Thyroid gland (tissue), 4 donors: ENCODE measurements around the gene ERI2. TPM values are rescaled to one million over a fixed set of nuclear protein-coding genes. Genes with fewer than 3 reads are reported as not detected.

Experiments
- DNase-seq, 2 donors: peaks; one replicate each; pipeline ENCODE4 v3.0.0-alpha.2; 2019
- H3K27ac ChIP-seq, 3 donors: fragments of 200-600 bp; sonication (generic); 1 replicate in 2 of 3; 2 replicates in 1 of 3; pipeline ENCODE4 v1.5.1; 2016 to 2019; ENCODE audit warnings: mild to moderate bottlenecking in 1 of 3, moderate library complexity in 1 of 3
- H3K27me3 ChIP-seq: fragments of 200-600 bp; sonication (generic); one replicate; pipeline ENCODE4 v1.5.1; 2019
- H3K36me3 ChIP-seq, 2 donors: fragments of 200-600 bp; sonication (generic); one replicate each; pipeline ENCODE4 v1.5.1; 2016 to 2019
- H3K4me1 ChIP-seq, 2 donors: fragments of 200-600 bp; sonication (generic); one replicate each; pipeline ENCODE4 v1.5.1; 2017 to 2019
- H3K4me3 ChIP-seq, 3 donors: fragments of 200-600 bp; sonication (generic); replicated peaks in 1 of 3; 1 replicate in 2 of 3; 2 replicates in 1 of 3; pipeline ENCODE4 v1.5.1; 2016; ENCODE audit warnings: mild to moderate bottlenecking in 1 of 3
- H3K9me3 ChIP-seq: fragments of 200-600 bp; sonication (generic); one replicate; pipeline ENCODE4 v1.5.1; 2017
- POLR2A ChIP-seq, 2 donors: fragments of 450-650 bp; IDR thresholded peaks; one replicate each; pipeline ENCODE4 v1.6.1; 2017; ENCODE audit warnings: antibody characterized with exemption in 2 of 2, mild to moderate bottlenecking in 2 of 2, moderate library complexity in 1 of 2
- WGBS, 2 donors: methylation state at CpG; one replicate each; pipeline ENCODE4 v1.1.5; 2017; 5-methylcytosine and 5-hydroxymethylcytosine counted together
- intact Hi-C: fragments of 100-400 bp; cut with DNase I; formaldehyde crosslinking; loops from one replicate; pipeline ENCODE4 v1.15.1; 2023
- total RNA-seq, 4 donors: library from RNA; depleted of rRNA; stranded (reverse); fragments of >200 nt; gene quantifications; one replicate each; pipeline ENCODE4 v1.2.3, GENCODE V29; 2016
- TF ChIP-seq, protein P1 (sequence below), 6 experiments: fragments of 200-600 bp in 3 of 6; fragments of 450-650 bp in 3 of 6; sonication (generic) in 3 of 6; IDR thresholded peaks; one replicate each; pipeline ENCODE4 v1.5.1; 2016 to 2019; ENCODE audit warnings: antibody characterized with exemption in 6 of 6, mild to moderate bottlenecking in 2 of 6, inconsistent platforms in 1 of 6, moderate library complexity in 1 of 6

The ERI2 gene
- total RNA-seq, 4 donors from 2014 or later: 22.2 to 31.4 (median 25.3) TPM

DNA sequence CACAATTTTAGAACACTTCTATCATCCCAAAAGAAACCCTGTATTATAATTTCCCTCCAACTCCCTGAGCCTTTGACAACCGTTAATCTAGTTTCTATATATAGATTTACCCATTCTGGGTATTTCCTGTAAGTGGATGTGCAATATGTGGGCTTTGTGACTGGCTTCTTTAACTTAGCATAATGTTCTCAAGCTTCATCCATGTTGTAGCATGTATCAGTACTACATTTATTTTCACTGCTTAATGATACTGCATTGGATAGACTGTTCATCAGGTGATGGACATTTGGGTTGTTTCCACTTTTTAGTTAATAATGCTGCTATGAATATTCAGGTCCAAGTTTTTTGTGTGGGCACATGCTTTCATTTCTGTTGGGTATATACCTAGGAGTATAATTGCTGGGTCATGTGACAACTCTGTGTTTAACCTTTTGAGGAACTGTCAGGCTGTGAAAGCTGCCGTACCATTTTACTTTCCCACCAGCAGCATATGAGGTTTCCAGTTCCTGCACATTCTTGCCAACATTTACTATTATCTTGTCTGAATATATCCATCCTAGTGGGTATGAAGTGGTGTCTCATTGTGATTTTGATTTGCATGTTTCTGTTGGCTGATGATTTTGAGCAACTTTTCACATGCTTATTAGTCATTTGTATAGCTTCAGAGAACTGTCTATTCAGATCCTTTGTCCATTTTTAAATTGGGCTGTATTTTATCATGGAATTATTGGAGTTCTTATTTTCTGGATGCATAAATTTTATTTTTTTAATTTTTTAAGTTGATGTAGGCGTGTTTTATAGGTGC, 16.5 kb upstream of the ERI2 start:
- DNase-seq: no peak
- Histone ChIP-seq H3K27ac (no peak overlapping the region), H3K4me3 (no peak overlapping the region), H3K4me1 (no peaks in the 10 kb centered on the region), H3K36me3 (no peaks in the 10 kb centered on the region), H3K9me3 (no peaks in the 10 kb centered on the region), H3K27me3 (no peaks in the 10 kb centered on the region)
- intact Hi-C loops: no loop called here
- no peak for TF ChIP-seq POLR2A (IDR thresholded peaks at IDR 0.05)
- TF ChIP-seq, protein P1, sequence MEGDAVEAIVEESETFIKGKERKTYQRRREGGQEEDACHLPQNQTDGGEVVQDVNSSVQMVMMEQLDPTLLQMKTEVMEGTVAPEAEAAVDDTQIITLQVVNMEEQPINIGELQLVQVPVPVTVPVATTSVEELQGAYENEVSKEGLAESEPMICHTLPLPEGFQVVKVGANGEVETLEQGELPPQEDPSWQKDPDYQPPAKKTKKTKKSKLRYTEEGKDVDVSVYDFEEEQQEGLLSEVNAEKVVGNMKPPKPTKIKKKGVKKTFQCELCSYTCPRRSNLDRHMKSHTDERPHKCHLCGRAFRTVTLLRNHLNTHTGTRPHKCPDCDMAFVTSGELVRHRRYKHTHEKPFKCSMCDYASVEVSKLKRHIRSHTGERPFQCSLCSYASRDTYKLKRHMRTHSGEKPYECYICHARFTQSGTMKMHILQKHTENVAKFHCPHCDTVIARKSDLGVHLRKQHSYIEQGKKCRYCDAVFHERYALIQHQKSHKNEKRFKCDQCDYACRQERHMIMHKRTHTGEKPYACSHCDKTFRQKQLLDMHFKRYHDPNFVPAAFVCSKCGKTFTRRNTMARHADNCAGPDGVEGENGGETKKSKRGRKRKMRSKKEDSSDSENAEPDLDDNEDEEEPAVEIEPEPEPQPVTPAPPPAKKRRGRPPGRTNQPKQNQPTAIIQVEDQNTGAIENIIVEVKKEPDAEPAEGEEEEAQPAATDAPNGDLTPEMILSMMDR (IDR thresholded peaks at IDR 0.05): no peak
- 90 to 91% methylated on average over 3 of the region's 3 CpGs for WGBS, 2 donors

DNA sequence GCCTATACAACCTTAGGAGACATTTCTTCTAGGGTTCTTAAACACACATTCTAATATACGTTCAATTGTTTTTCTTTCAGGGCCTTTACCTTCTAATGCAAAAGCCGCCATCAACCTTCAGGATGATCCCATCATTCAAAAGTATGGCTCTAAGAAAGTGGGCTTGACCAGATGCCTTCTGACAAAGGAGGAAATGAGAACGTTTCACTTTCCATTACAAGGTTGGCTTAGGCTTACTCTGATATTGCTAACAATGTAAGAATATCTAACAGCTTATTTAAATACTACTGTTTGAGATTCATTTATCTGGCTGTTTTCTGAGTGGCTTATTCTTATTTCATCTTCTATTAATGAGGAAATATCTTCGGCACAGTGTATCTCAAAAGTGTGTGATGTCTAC, 15.4 kb upstream of the ERI2 start:
- WGBS, 2 donors: 91 to 92% methylated on average over 4 of the region's 4 CpGs
- Histone ChIP-seq H3K4me1 (no peaks in the 10 kb centered on the region), H3K27me3 (no peaks in the 10 kb centered on the region), H3K36me3 (no peaks in the 10 kb centered on the region), H3K4me3 (no peak overlapping the region), H3K9me3 (no peaks in the 10 kb centered on the region), H3K27ac (no peak overlapping the region)
- intact Hi-C loops: no loop called here
- no peak for TF ChIP-seq POLR2A (IDR thresholded peaks at IDR 0.05)
- TF ChIP-seq, protein P1 (IDR thresholded peaks at IDR 0.05): no peak
- no peak for DNase-seq

DNA sequence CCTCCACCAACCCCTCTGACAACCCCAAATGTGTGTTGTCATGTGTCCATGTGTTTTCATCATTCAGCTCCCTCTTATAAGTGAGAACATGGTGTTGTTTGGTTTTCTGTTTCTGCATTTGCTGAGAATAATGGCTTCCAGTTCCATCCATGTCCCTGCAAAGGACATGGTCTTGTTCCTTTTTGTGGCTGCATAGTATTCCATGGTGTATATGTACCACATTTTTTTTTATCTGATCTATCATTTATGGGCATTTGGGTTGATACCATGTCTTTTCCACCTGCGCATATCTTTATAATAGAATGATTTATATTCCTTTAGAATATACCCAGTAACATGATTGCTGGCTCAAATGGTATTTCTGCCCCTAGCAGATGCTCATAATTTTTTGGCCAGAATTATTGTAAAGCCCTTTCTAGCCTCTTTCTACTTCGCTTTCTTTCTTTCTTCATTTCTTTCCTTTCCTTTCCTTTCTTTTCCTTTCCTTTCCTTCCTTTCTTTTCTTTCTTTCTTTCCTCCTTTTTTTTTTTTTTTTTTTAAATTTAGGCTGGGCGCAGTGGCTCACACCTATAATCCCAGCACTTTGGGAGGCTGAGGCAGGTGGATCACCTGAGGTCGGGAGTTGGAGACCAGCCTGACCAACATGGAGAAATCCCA, 12.8 kb upstream of the ERI2 start:
- WGBS, 2 donors: 97 to 98% methylated on average over 4 of the region's 4 CpGs
- Histone ChIP-seq H3K27ac (no peak overlapping the region), H3K4me1 (no peaks in the 10 kb centered on the region), H3K9me3 (no peaks in the 10 kb centered on the region), H3K27me3 (no peaks in the 10 kb centered on the region), H3K4me3 (no peak overlapping the region), H3K36me3 (no peaks in the 10 kb centered on the region)
- DNase-seq: no peak
- intact Hi-C loops: no loop called here
- TF ChIP-seq, protein P1 (IDR thresholded peaks at IDR 0.05): no peak
- no peak for TF ChIP-seq POLR2A (IDR thresholded peaks at IDR 0.05)

DNA sequence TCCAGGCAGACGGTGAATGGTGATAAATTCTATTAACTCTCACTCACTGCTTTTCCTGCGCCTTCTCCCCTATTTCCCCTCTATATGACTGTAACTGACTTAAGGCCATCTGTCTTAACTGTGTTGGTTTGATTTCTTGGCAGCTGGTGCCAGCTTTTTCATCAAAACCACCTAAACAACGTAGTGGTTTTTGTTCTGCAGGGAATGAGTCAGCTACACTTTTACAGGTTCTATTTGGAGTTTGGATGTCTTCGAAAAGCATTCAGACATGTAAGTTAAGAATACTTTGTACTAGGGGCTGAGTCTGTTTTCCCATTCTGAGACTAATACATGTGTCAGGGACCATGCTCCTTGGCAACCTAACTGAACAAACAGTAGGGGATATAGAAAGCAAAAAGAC, 8.5 kb upstream of the ERI2 start:
- Histone ChIP-seq H3K4me3 (no peak overlapping the region), H3K9me3 (no peaks in the 10 kb centered on the region), H3K4me1 (no peaks in the 10 kb centered on the region), H3K36me3 (no peaks in the 10 kb centered on the region), H3K27me3 (no peaks in the 10 kb centered on the region), H3K27ac (no peak overlapping the region)
- WGBS, 2 donors: 90 to 93% methylated on average over 4 of the region's 4 CpGs
- intact Hi-C loops: no loop called here
- TF ChIP-seq, protein P1 (IDR thresholded peaks at IDR 0.05): no peak
- no peak for TF ChIP-seq POLR2A (IDR thresholded peaks at IDR 0.05)
- no peak for DNase-seq

DNA sequence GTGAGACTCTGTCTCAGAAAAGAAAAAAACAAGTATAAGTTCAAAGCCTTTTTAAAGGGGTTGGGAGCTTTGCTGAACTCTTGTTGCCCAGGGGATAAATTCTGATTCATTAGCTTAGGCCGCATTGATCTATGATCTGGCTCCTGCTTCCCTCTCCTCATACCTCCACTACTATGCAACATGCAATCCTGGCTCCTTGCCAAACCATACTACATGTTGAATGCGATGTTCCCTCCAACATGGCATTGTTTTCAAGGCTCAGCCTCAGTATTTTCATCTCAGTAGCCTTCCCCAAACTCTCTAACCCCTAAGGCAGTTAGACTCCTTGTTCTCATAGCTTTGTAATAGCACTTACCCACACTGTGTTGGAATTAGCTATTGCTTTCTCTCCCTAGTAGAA, 6.2 kb upstream of the ERI2 start:
- intact Hi-C loops: no loop called here
- H3K4me1 ChIP-seq: no peaks in the 10 kb centered on the region
- H3K27ac ChIP-seq: no peak overlapping the region
- TF ChIP-seq, protein P1 (IDR thresholded peaks at IDR 0.05): no peak
- no peak for TF ChIP-seq POLR2A (IDR thresholded peaks at IDR 0.05)
- H3K36me3 ChIP-seq: no peaks in the 10 kb centered on the region
- no peak overlapping the region for H3K4me3 ChIP-seq
- no peak for DNase-seq
- 83 to 88% methylated on average over 2 of the region's 2 CpGs for WGBS, 2 donors
- no peaks in the 10 kb centered on the region for H3K27me3 ChIP-seq
- H3K9me3 ChIP-seq: no peaks in the 10 kb centered on the region
